Stimulated activated naive CD8-positive, alpha-beta T cell treated with anti-CD3 and anti-CD28 coated beads, Interleukin-15, amount 100 ng/mL, for 72 hours (primary cell): ENCODE measurements around the gene SEMA4D.

Source experiments
- ATAC-seq: fragments of 150-1000 bp; cut with Tn5 transposase; 2 replicates; pipeline ENCODE4 v1.10.0; 2021; ENCODE audit warnings: mild to moderate bottlenecking, moderate library complexity
- DNase-seq, 2 donors: peaks; one replicate each; pipeline ENCODE4 v3.0.0; 2021 to 2022
- H3K27ac Mint-ChIP-seq, 2 donors: one replicate each; pipeline ENCODE4 v1.8.0; 2022; ENCODE audit warnings: mild to moderate bottlenecking in 2 of 2, mixed read lengths in 2 of 2, moderate library complexity in 2 of 2
- H3K27me3 Mint-ChIP-seq: one replicate; pipeline ENCODE4 v1.8.0; 2022; ENCODE audit warnings: mixed read lengths
- H3K4me1 Mint-ChIP-seq: one replicate; pipeline ENCODE4 v1.8.0; 2022; ENCODE audit warnings: mild to moderate bottlenecking, mixed read lengths
- H3K4me3 Mint-ChIP-seq, 2 donors: one replicate each; pipeline ENCODE4 v1.8.0; 2022; ENCODE audit warnings: mild to moderate bottlenecking in 2 of 2, mixed read lengths in 2 of 2, moderate library complexity in 1 of 2
- H3K9me3 Mint-ChIP-seq, 2 donors: one replicate each; pipeline ENCODE4 v1.8.0; 2022; ENCODE audit warnings: mixed read lengths in 2 of 2

Gene SEMA4D

DNA sequence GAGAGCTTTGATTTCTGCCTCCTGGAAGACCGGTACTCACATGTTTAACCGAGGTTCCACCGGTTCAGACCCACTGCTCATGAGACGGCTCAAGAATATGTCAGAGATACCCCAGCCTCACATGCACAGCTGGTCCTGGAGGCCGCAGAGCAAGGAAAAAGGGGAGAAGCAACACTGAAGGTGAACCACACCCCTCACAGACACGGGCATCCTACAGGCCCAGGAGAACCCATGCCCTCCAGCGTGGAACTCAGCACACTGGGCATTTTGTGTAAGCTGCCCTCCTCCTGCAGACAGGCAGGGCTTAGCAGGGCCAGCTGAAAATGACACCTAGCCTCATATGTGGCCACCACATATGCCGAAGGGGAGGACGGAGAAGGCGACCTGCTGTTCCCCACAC, 37.4 kb downstream of the SEMA4D start:
- no peaks in the 10 kb centered on the region for H3K9me3 Mint-ChIP-seq
- ATAC-seq (no peak), DNase-seq (no peak)
- no peak overlapping the region for H3K27ac Mint-ChIP-seq
- H3K4me3 Mint-ChIP-seq: peak overlapping the region; percentile 26 to 64
- H3K4me1 Mint-ChIP-seq: peaks cover 100% of the 10 kb centered on the region
- no peaks in the 10 kb centered on the region for H3K27me3 Mint-ChIP-seq

DNA sequence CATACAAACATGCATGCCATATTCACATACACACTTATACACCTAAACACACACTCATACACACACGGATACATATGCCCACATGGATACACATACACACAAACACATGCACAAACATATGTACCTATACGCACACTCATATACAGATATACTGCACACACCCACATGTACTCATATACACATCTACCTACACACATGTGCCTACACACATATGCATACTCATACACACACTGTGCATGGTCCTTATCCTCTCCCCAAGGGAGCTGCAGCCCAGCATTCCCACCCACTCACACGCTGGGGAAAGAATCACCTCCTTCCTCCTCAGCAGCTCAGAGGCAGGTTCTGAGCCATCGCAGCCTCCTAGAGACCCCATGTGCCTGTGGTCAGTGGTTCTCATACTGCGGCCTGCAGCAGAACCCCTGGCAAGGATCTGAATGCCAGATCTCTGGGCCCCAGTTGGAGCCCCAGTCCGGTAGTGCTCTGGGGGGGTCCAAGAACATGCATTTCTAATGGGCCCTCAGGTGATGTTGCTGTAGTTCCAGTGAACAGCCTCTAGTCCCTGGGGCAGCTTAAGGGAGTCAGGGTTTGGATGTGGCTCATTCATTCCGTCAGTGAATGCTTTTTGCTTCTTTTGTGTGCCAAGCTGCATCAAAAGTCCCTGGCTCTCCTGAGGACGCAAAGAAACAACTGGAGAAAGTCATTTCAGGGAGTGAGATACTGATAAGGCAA, 39.0 kb downstream of the SEMA4D start:
- H3K27ac Mint-ChIP-seq: peak overlapping the region; percentile 10 to 76
- H3K4me1 Mint-ChIP-seq: peaks cover 100% of the 10 kb centered on the region
- no peak for DNase-seq
- no peaks in the 10 kb centered on the region for H3K9me3 Mint-ChIP-seq
- no peaks in the 10 kb centered on the region for H3K27me3 Mint-ChIP-seq
- ATAC-seq: no peak
- peak overlapping the region; percentile 4 to 37 for H3K4me3 Mint-ChIP-seq

DNA sequence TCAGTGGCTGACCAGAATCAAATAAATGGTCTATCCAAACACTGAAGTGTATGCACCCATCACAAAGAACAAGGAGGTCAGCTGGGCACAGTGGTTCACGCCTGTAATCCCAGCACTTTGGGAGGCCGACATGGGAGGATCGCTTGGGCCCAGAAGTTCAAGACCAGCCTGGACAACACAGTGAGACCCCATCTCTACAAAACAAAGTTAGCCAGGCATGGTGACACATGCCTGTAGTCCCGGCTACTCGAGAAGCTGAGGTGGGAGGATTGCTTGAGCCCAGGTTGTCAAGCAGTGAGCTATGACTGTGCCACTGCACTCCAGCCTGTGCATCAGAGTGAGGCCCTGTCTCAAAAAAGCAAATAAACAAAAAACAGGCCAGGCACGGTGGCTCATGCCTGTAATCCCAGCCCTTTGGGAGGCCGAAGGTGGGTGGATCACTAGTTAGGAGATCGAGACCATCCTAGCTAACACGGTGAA, 40.5 kb downstream of the SEMA4D start:
- no peaks in the 10 kb centered on the region for H3K9me3 Mint-ChIP-seq
- peaks cover 100% of the 10 kb centered on the region for H3K4me1 Mint-ChIP-seq
- peak overlapping the region; percentile 4 to 81 for H3K4me3 Mint-ChIP-seq
- DNase-seq (no peak), ATAC-seq (peak; percentile 26)
- H3K27me3 Mint-ChIP-seq: no peaks in the 10 kb centered on the region
- no peak overlapping the region for H3K27ac Mint-ChIP-seq

DNA sequence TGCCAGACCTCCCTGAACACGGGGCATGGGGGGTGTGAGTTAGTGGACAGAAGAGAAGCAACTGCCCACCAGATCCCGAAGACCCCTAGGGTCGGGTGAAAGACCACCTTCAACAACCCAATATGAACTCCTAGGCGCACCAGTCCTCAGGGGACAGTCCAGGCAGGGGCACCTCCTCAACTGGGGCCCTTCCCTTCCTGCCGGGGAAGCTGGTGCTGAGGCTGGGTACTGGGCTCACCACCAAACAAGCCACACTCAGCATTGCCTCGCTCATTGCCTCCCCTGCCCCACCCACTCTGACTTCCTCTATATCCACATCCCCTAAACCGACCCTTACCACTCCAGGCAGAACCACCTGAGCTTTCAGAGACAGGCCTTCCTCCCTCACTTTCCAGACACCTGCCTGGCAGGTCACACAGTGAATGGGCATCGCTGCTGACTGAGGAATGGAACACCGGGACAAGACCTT, 42.5 kb downstream of the SEMA4D start:
- H3K27me3 Mint-ChIP-seq: no peaks in the 10 kb centered on the region
- H3K27ac Mint-ChIP-seq: peak overlapping the region; percentile 85 to 88
- H3K9me3 Mint-ChIP-seq: no peaks in the 10 kb centered on the region
- peaks cover 100% of the 10 kb centered on the region for H3K4me1 Mint-ChIP-seq
- ATAC-seq (peak; percentile 74), DNase-seq (peak in 1 of 2 donors; percentile 46)
- peak overlapping the region; percentile 72 to 81 for H3K4me3 Mint-ChIP-seq

DNA sequence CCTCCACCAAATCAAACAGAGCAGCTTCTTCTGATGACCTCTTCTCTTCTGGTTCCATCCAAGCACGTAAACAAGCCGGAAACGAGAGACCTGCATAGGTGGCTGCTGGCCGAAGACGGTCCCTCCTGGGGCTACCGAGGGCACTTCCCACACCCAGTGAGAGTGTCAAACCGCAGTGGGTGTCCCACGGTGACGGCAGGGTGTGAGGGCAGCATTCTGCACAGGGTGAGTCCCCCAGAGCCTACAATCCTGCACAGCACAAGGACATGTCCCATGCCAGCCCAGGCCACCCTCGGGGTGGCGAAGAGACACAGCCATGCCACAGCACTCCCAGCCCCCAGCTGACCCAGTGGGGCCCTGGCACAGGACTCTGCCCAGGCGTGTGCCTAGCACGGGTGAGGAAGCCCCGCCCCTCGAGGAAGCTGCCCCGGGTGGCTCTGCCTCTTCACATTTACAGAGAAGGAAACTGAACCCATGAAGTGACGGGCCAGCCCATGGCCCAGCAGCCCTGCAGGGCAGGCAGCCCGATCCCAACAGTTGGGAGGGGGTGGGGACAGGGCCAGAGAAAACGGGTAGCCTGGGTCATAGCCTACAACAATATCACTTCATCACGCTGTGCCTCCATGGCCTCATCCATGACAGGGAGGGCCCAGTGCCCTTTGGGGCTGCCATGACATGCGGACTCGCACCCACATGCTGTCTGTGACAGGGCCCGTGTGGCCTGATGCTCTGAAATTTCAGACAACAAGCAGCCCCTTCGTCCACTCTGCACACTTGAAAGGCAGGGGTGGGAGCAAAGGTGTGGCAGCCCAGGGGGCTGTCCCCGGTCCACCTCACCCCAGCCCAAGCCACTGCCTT, 43.2 kb downstream of the SEMA4D start:
- Mint-ChIP-seq H3K4me1 (peaks cover 100% of the 10 kb centered on the region), H3K9me3 (no peaks in the 10 kb centered on the region), H3K4me3 (peak overlapping the region in 1 of 2 donors; percentile 81), H3K27me3 (no peaks in the 10 kb centered on the region), H3K27ac (peak overlapping the region; percentile 85 to 88)
- DNase-seq (no peak), ATAC-seq (no peak)

DNA sequence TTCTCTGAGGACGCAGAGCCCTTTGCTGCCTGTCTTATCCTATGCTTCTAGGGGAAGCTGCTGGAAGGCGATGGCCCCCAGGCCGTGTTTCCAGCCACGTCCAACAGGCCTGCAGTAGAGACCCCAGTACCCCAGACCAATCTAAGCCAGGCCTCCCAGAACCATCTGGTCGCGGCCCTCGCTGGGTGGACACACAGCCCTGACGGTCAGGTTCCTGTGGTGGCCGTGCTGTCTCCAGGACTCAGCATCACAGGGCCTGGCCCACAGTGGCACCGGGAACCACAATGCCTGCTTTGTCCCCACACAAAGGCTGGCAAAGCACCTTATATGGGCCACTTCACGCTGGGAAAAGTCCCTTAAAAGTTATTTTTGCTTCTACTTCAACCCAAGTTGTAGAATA, 44.5 kb downstream of the SEMA4D start:
- Mint-ChIP-seq H3K27me3 (no peaks in the 10 kb centered on the region), H3K4me3 (no peak overlapping the region), H3K4me1 (peaks cover 100% of the 10 kb centered on the region), H3K9me3 (no peaks in the 10 kb centered on the region), H3K27ac (peak overlapping the region; percentile 54 to 65)
- DNase-seq (no peak), ATAC-seq (no peak)

DNA sequence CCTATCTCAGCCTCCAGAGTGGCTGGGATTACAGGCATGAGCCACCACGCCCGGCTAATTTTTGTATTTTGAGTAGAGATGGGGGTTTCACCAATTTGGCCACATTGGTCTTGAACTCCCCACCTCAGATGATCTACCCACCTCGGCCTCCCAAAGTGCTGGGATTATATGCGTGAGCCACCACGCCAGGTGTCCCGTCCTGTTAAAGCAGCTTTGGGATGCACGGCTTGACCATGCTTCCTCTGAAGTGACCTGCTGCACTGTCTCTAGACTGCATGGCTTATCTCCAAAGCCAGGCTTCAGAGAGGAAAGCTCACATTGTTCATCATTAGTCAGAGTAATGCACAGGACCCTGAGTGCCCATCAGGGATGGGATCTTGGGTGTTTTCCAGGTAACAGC, 45.4 kb downstream of the SEMA4D start:
- ATAC-seq (no peak), DNase-seq (no peak)
- Mint-ChIP-seq H3K27me3 (no peaks in the 10 kb centered on the region), H3K27ac (peak overlapping the region in 1 of 2 donors; percentile 79), H3K9me3 (no peaks in the 10 kb centered on the region), H3K4me3 (peak overlapping the region in 1 of 2 donors; percentile 44), H3K4me1 (peaks cover 100% of the 10 kb centered on the region)

DNA sequence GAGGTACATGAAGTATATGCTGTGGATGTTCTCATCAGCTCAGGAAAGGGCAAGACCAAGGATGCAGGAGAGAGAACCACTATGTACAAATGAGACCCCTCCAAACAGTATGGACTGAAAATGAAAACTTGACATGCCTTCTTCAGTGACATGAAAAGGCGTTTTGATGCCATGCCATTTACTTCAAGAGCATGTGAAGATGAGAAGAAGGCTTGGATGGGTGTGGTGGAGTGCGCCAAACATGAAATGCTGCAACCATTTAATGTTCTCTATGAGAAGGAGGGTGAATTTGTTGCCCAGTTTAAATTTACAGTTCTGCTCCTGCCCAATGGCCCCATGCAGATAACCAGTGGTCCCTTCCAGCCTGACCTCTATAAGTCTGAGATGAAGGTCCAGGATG, 47.7 kb downstream of the SEMA4D start:
- Mint-ChIP-seq H3K4me3 (peak overlapping the region; percentile 1 to 81), H3K27ac (peak overlapping the region in 1 of 2 donors; percentile 55), H3K9me3 (no peaks in the 10 kb centered on the region), H3K4me1 (peaks cover 100% of the 10 kb centered on the region), H3K27me3 (no peaks in the 10 kb centered on the region)
- DNase-seq: no peak
- ATAC-seq: no peak

DNA sequence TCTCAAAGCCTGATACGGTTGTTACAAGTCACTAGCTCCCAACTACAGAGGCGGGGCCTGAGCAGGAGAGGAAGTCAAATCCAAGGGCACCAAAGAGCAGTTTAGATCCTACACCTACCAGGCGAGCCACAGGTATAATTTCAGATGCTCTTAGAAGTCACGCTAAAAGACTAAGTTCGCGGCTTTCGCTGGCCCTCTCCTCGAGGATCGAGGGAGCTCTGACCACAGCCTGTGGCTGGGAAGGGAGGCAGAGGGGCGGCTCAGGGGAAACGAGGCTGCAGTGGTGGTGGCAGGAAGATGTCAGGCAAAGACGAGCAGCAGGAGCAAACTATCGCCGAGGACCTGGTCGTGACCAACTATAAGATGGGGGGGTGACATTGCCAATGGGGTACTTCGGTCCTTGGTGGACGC, 48.6 kb downstream of the SEMA4D start:
- peak overlapping the region; percentile 77 to 81 for H3K4me3 Mint-ChIP-seq
- DNase-seq (no peak), ATAC-seq (no peak)
- peak overlapping the region; percentile 79 to 93 for H3K27ac Mint-ChIP-seq
- peaks cover 100% of the 10 kb centered on the region for H3K4me1 Mint-ChIP-seq
- H3K27me3 Mint-ChIP-seq: no peaks in the 10 kb centered on the region
- H3K9me3 Mint-ChIP-seq: no peaks in the 10 kb centered on the region

DNA sequence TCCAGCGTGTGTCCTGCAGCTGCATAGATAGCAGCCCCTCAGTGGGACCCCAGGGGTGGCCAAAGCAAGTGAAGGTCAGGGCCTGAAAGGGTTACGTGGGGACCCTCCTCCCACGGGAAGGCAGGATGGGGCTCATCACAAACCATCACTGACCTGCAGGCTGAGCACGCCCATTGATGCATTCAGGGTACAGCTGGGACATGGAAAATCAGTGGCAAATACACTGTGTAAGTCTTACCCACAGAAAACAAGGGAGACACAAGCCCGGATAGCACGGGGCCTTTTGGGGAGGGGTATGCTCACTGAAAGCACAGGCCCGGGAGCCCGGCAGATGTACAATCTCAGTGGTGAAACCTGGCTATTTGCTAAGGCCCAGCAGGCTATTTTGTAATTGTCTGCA, 49.1 kb downstream of the SEMA4D start:
- peaks cover 100% of the 10 kb centered on the region for H3K4me1 Mint-ChIP-seq
- DNase-seq: no peak
- H3K27ac Mint-ChIP-seq: peak overlapping the region in 1 of 2 donors; percentile 94
- peak overlapping the region; percentile 77 to 81 for H3K4me3 Mint-ChIP-seq
- ATAC-seq: no peak
- H3K27me3 Mint-ChIP-seq: no peaks in the 10 kb centered on the region
- H3K9me3 Mint-ChIP-seq: no peaks in the 10 kb centered on the region

DNA sequence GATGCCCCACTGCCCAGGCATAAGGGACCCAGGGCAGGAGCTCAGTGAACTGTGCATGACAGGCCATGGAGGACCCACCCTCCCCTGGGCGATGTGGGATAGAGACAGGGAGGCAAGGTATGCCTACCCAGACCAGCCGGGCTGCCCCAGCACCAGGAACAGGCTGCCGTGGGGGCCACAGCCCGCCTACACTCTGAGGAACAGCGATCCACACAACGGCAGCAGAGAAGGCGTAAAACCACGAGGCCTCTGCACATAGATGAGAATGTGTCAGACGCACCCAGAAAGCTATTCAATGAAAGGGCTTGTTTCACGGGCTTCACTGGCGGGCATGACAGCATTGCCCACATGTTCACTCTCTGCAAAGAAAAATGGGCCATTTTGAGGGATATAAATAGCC, 49.5 kb downstream of the SEMA4D start:
- Mint-ChIP-seq H3K27me3 (no peaks in the 10 kb centered on the region), H3K4me3 (peak overlapping the region; percentile 77 to 81), H3K27ac (peak overlapping the region; percentile 84 to 94), H3K4me1 (peaks cover 100% of the 10 kb centered on the region), H3K9me3 (no peaks in the 10 kb centered on the region)
- ATAC-seq (peak; percentile 78), DNase-seq (peak; percentile 57 to 65)

DNA sequence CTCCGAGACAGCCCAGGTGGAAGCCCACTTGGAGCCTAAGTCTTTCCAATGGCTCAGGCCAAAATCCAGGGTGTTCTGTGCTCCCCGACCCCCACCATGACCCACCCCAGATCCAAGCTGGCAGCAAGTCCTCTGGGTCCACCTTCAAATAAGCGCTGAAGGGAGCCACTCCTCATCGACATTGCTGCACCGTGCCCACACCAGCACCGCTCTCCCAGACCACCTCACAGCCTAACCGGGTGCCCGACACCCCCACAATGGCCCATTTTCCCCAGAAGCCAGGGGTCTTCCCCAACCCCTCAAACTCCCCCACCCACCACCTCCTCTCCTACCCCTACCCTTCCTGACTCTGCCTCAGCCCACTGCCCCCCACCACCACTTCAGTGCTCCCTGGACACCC, 50.5 kb downstream of the SEMA4D start:
- Mint-ChIP-seq H3K9me3 (no peaks in the 10 kb centered on the region), H3K4me3 (peak overlapping the region in 1 of 2 donors; percentile 33), H3K27ac (peak overlapping the region; percentile 85 to 95), H3K4me1 (peaks cover 100% of the 10 kb centered on the region), H3K27me3 (no peaks in the 10 kb centered on the region)
- ATAC-seq: no peak
- no peak for DNase-seq

DNA sequence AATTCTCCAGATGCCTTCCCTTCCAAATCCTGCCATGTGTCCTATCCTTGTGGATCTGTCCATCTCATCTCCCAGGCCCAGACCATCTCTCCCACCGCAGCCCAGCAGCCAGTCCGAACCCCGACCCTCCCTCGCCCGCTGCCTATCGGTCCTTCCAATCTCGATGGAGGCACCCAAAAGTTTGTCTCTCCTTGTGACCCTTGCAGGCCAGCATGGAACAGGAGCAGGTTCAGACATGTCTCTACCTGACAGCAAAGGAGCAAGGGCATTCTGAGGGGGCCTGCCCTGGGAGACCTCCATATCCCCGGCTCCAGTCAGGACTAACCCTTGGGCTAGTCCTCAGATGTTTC, 51.0 kb downstream of the SEMA4D start:
- Mint-ChIP-seq H3K9me3 (no peaks in the 10 kb centered on the region), H3K4me1 (peaks cover 100% of the 10 kb centered on the region), H3K4me3 (peak overlapping the region in 1 of 2 donors; percentile 16), H3K27me3 (no peaks in the 10 kb centered on the region), H3K27ac (peak overlapping the region; percentile 85 to 95)
- ATAC-seq: no peak
- no peak for DNase-seq

DNA sequence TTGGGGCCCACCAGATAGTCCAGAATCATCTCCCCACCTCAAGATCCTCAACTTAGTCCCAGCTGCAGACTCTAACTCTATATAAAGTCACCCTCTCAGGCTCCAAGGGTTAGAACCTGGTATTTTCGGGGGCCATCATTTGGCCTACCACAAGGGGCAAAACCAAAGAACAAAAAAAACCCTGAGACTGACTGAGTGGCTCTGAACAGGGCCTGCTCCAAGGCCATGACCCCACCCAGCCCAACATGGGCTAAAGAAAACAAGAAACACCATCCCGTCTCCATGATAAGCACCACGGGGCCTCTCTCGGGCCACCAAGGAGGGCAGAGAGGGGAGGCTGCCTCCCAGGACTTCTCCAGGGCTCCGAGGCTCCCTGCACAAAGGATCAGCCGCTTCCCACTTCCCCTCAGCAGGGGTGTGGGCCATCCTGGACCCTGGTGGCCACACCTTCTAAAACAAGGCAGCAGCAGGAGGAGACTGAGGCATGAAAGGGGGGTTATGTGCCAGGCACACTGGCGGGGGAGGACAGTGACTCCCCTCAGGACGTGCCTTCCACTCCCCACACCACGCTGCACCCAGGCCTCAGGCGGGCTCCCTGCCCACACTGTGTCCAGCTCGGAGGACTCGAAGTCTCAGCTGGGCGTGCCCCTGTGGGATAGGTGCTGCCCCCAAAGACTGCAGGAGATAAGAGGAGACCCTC, 51.5 kb downstream of the SEMA4D start:
- peak overlapping the region; percentile 53 to 69 for H3K4me3 Mint-ChIP-seq
- no peaks in the 10 kb centered on the region for H3K27me3 Mint-ChIP-seq
- peak overlapping the region; percentile 85 to 95 for H3K27ac Mint-ChIP-seq
- no peak for DNase-seq
- ATAC-seq: no peak
- peaks cover 100% of the 10 kb centered on the region for H3K4me1 Mint-ChIP-seq
- no peaks in the 10 kb centered on the region for H3K9me3 Mint-ChIP-seq

DNA sequence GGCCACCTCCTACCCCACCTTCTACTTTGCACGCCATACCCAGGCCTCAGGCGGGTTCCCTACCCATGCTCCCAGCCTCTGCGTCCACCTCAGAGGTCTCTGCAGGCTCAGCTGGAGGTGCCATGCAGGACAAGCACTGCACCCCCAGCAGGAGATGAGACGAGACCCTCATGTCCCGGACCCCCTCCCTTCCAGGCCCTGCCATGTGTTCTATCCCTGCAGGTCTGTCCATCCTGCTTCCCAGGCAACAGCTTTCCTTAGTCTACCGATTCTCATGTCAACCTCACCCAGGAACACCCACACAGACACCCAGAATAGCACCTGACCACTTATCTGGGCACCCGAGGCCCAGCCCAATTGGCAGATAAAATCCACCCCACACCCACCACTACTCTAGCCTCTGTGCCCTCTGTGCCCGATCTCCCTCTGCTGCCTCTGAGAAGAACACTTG, 52.1 kb downstream of the SEMA4D start:
- ATAC-seq (no peak), DNase-seq (no peak)
- Mint-ChIP-seq H3K4me1 (peaks cover 100% of the 10 kb centered on the region), H3K27me3 (no peaks in the 10 kb centered on the region), H3K4me3 (peak overlapping the region; percentile 53 to 69), H3K9me3 (no peaks in the 10 kb centered on the region), H3K27ac (peak overlapping the region; percentile 52 to 95)
